Measurements from ENCODE around the gene XRCC4.

DNA sequence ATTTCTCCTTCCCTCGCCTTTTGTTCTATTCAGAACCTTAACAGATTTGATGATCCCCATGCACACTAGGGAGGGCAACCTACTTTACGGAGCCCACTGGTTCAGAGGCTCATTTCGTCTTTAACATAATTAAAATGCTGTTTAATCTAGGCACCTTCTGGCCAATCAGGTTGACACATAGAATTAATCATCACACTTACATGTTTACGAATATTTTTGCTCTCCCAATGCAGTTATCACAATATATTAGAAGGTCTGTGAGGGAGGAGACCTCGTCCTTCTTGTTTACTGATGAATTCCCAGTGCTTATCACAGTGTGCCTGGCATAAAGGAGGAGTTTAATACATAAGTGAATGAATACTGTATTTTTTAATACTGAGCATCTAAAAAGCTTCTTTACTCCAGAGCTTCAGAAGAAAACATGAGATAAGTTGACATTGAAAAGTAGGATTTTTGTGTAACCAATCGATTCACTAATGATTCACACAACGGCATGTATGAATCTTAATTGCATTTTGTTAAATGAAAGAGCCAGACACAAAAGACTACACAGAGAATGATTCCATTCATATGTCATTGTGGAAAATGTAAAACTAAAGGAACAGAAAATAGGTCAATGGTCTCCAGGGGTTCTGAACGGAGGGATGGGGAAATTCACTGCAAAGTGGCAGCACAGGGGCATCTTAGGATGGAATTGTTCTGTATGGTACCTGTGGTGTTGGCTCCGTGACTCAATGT, 315.6 kb downstream of the XRCC4 start:
- TF ChIP-seq, protein P1, sequence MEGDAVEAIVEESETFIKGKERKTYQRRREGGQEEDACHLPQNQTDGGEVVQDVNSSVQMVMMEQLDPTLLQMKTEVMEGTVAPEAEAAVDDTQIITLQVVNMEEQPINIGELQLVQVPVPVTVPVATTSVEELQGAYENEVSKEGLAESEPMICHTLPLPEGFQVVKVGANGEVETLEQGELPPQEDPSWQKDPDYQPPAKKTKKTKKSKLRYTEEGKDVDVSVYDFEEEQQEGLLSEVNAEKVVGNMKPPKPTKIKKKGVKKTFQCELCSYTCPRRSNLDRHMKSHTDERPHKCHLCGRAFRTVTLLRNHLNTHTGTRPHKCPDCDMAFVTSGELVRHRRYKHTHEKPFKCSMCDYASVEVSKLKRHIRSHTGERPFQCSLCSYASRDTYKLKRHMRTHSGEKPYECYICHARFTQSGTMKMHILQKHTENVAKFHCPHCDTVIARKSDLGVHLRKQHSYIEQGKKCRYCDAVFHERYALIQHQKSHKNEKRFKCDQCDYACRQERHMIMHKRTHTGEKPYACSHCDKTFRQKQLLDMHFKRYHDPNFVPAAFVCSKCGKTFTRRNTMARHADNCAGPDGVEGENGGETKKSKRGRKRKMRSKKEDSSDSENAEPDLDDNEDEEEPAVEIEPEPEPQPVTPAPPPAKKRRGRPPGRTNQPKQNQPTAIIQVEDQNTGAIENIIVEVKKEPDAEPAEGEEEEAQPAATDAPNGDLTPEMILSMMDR (IDR thresholded peaks at IDR 0.05; ENCODE audit: control extremely low read depth in 1 of 3, insufficient read depth in 1 of 3, low read depth in 1 of 3, low read length in 3 of 3): no peak
- TF ChIP-seq POLR2A (IDR thresholded peaks at IDR 0.05; ENCODE audit: control extremely low read depth in 1 of 2, low read depth in 2 of 2, low read length in 2 of 2): no peak
- no peak for TF ChIP-seq EP300 (IDR thresholded peaks at IDR 0.05; ENCODE audit: borderline replicate concordance in 1 of 2, low read depth in 2 of 2, low read length in 2 of 2)
- no peak for TF ChIP-seq CREB1 (IDR thresholded peaks at IDR 0.05)
- TF ChIP-seq EZH2 (IDR thresholded peaks at IDR 0.05; ENCODE audit: low read depth, low read length, severe bottlenecking): no peak
- no peak for TF ChIP-seq SUZ12 (IDR thresholded peaks at IDR 0.05; ENCODE audit: low read length)
- TF ChIP-seq RFX5 (IDR thresholded peaks at IDR 0.05; ENCODE audit: borderline replicate concordance, low read depth, low read length): no peak
- no peak for TF ChIP-seq MAX (IDR thresholded peaks at IDR 0.05)
- TF ChIP-seq, protein P2, sequence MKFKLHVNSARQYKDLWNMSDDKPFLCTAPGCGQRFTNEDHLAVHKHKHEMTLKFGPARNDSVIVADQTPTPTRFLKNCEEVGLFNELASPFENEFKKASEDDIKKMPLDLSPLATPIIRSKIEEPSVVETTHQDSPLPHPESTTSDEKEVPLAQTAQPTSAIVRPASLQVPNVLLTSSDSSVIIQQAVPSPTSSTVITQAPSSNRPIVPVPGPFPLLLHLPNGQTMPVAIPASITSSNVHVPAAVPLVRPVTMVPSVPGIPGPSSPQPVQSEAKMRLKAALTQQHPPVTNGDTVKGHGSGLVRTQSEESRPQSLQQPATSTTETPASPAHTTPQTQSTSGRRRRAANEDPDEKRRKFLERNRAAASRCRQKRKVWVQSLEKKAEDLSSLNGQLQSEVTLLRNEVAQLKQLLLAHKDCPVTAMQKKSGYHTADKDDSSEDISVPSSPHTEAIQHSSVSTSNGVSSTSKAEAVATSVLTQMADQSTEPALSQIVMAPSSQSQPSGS (IDR thresholded peaks at IDR 0.05; ENCODE audit: low read length): no peak
- no peak for TF ChIP-seq RAD21 (IDR thresholded peaks at IDR 0.05 in 1 of 2, conservative IDR thresholded peaks at IDR 0.05 in 1 of 2; ENCODE audit: low read depth in 2 of 2, low read length in 2 of 2)
